ENCODE data around the gene PLPP6.

- TF ChIP-seq CTCF (conservative IDR thresholded peaks at IDR 0.05; ENCODE audit: low read depth, low read length) (no peak), EZH2 (IDR thresholded peaks at IDR 0.05; ENCODE audit: borderline replicate concordance, low read depth, low read length, poor library complexity, severe bottlenecking) (no peak)
These were observed 43.4 kb upstream of the PLPP6 start for GRCh38 chr9:4618700-4619099.
